PC-9 (cell line): ENCODE measurements around the gene LSMEM2. TPM values are rescaled to one million over a fixed set of nuclear protein-coding genes. Genes with fewer than 3 reads are reported as not detected.

ENCODE experiments used
- BruUV-seq: library from RNA; stranded (reverse); fragments of 400-500 nt; replicated peaks from 2 replicates; lab custom pipeline; 2021; lab: Mats Ljungman, UMichigan
- CTCF ChIA-PET: fragments of 300-600 bp; sonication (Branson Sonifier 250); formaldehyde crosslinking; loops from one replicate; lab custom pipeline; 2022; ENCODE audit warnings: antibody characterized with exemption; lab: Charles Lee
- POLR2A ChIA-PET: fragments of 300-600 bp; sonication (Branson Sonifier 250); formaldehyde crosslinking; loops from one replicate; lab custom pipeline; 2022; ENCODE audit warnings: antibody characterized with exemption; ENCODE audit not compliant: unreplicated experiment; lab: Charles Lee
- DNase-seq, 2 experiments: peaks; one replicate each; pipeline versions ENCODE4 v3.0.0 to v3.0.0-alpha.2; 2015 to 2022; ENCODE audit warnings: mixed read lengths in 1 of 2
- H2AFZ ChIP-seq: fragments of 200-600 bp; sonication (generic); 2 replicates; pipeline ENCODE4 v1.8.1; 2017; ENCODE audit warnings: antibody characterized with exemption
- H3F3A ChIP-seq: fragments of 200-600 bp; sonication (generic); 2 replicates; pipeline ENCODE4 v1.8.1; 2017; ENCODE audit warnings: antibody characterized with exemption, mild to moderate bottlenecking, low read depth; ENCODE audit not compliant: insufficient read depth
- H3K27ac ChIP-seq: fragments of 200-600 bp; sonication (generic); 2 replicates; pipeline ENCODE4 v1.6.1; 2016; ENCODE audit warnings: mixed run types
- H3K27me3 ChIP-seq: fragments of 200-600 bp; sonication (generic); 2 replicates; pipeline ENCODE4 v1.6.1; 2016; ENCODE audit warnings: low read depth, mixed run types; ENCODE audit not compliant: insufficient read depth
- H3K36me3 ChIP-seq: fragments of 200-600 bp; sonication (generic); 2 replicates; pipeline ENCODE4 v1.6.1; 2016; ENCODE audit warnings: low read depth, mixed run types
- H3K4me1 ChIP-seq: fragments of 200-600 bp; sonication (generic); replicated peaks from 2 replicates; pipeline ENCODE4 v1.6.1; 2016; ENCODE audit warnings: mixed run types; ENCODE audit not compliant: insufficient read depth
- H3K4me2 ChIP-seq: fragments of 200-600 bp; sonication (generic); 2 replicates; pipeline ENCODE4 v1.6.1; 2017; ENCODE audit warnings: mixed run types
- H3K4me3 ChIP-seq: fragments of 200-600 bp; sonication (generic); 2 replicates; pipeline ENCODE4 v1.6.1; 2016; ENCODE audit warnings: mixed run types
- H3K79me2 ChIP-seq: fragments of 200-600 bp; sonication (generic); 2 replicates; pipeline ENCODE4 v1.6.1; 2017; ENCODE audit warnings: low read depth, mixed run types
- H3K9me2 ChIP-seq: fragments of 200-600 bp; sonication (generic); 2 replicates; pipeline ENCODE4 v1.8.1; 2017; ENCODE audit warnings: mild to moderate bottlenecking; ENCODE audit not compliant: insufficient read depth
- H3K9me3 ChIP-seq: fragments of 200-600 bp; sonication (generic); 2 replicates; pipeline ENCODE4 v1.8.1; 2016; ENCODE audit warnings: low read depth; ENCODE audit not compliant: insufficient read depth
- H4K20me1 ChIP-seq: fragments of 200-600 bp; sonication (generic); 2 replicates; pipeline ENCODE4 v1.8.1; 2017; ENCODE audit not compliant: insufficient read depth
- EZH2 ChIP-seq: fragments of 200-600 bp; sonication (generic); IDR thresholded peaks from 2 replicates; pipeline ENCODE4 v1.8.0; 2017; ENCODE audit warnings: antibody characterized with exemption, low read depth
- intact Hi-C: fragments of 100-400 bp; cut with micrococcal nuclease; formaldehyde crosslinking; loops from one replicate; pipeline ENCODE4 v1.10.0; 2022; ENCODE audit not compliant: unreplicated experiment
- total RNA-seq: library from RNA; stranded (reverse); gene quantifications from 2 replicates; pipeline ENCODE4 v1.2.3, GENCODE V29; 2021
- TF ChIP-seq, protein P1 (sequence below): fragments of 200-600 bp; sonication (generic); conservative IDR thresholded peaks from 2 replicates; pipeline ENCODE4 v1.6.1; 2017; ENCODE audit warnings: mixed run types, antibody characterized with exemption, mild to moderate bottlenecking, moderate library complexity

Gene LSMEM2
- total RNA-seq, 1 experiment from 2014 or later, result 0.55 TPM

GRCh38 chr3:50287262-50287661 is 8.4 kb downstream of the LSMEM2 start:
- ChIA-PET POLR2A (no interaction called here), CTCF (no interaction called here)
- H2AFZ ChIP-seq, result no peak overlapping the region
- H3K4me2 ChIP-seq, result no peak overlapping the region
- peaks cover 25% of the 10 kb centered on the region for H3K79me2 ChIP-seq
- DNase-seq, result no peak
- H3K9me2 ChIP-seq, result no peaks in the 10 kb centered on the region
- no peaks in the 10 kb centered on the region for H4K20me1 ChIP-seq
- H3K27me3 ChIP-seq, result no peaks in the 10 kb centered on the region
- H3K9me3 ChIP-seq, result no peaks in the 10 kb centered on the region
- H3F3A ChIP-seq, result peaks cover 11% of the 10 kb centered on the region; the same call in 1 of the 2 replicates
- TF ChIP-seq, protein P1, sequence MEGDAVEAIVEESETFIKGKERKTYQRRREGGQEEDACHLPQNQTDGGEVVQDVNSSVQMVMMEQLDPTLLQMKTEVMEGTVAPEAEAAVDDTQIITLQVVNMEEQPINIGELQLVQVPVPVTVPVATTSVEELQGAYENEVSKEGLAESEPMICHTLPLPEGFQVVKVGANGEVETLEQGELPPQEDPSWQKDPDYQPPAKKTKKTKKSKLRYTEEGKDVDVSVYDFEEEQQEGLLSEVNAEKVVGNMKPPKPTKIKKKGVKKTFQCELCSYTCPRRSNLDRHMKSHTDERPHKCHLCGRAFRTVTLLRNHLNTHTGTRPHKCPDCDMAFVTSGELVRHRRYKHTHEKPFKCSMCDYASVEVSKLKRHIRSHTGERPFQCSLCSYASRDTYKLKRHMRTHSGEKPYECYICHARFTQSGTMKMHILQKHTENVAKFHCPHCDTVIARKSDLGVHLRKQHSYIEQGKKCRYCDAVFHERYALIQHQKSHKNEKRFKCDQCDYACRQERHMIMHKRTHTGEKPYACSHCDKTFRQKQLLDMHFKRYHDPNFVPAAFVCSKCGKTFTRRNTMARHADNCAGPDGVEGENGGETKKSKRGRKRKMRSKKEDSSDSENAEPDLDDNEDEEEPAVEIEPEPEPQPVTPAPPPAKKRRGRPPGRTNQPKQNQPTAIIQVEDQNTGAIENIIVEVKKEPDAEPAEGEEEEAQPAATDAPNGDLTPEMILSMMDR, result no peak
- no peak for TF ChIP-seq EZH2
- no TSS peak for BruUV-seq
- H3K4me3 ChIP-seq, result no peak overlapping the region
- intact Hi-C loops, result no loop called here
- H3K36me3 ChIP-seq, result no peaks in the 10 kb centered on the region
- H3K27ac ChIP-seq, result no peak overlapping the region
- 0 out of 2 replicates have a peak, but pooled peaks cover 7% of the 10 kb centered on the region for H3K4me1 ChIP-seq

GRCh38 chr3:50288387-50289007 is 9.6 kb downstream of the LSMEM2 start:
- no peaks in the 10 kb centered on the region for H3K36me3 ChIP-seq
- intact Hi-C loops, result no loop called here
- H3K4me2 ChIP-seq, result no peak overlapping the region
- H4K20me1 ChIP-seq, result no peaks in the 10 kb centered on the region
- H2AFZ ChIP-seq, result no peak overlapping the region
- no peaks in the 10 kb centered on the region for H3K9me2 ChIP-seq
- peaks cover 25% of the 10 kb centered on the region for H3K79me2 ChIP-seq
- no TSS peak for BruUV-seq
- no peaks in the 10 kb centered on the region for H3K27me3 ChIP-seq
- CTCF ChIA-PET, result interaction anchor here (0.6 to 1.0 kb wide), 2 partner anchors 36 to 196 kb away, joined by 3 to 8 read pairs; no protein-coding TSS in a partner anchor
- POLR2A ChIA-PET, result no interaction called here
- no peak for TF ChIP-seq EZH2
- TF ChIP-seq, protein P1, result no peak
- no peaks in the 10 kb centered on the region for H3K9me3 ChIP-seq
- no peak for DNase-seq
- H3F3A ChIP-seq, result peaks cover 11% of the 10 kb centered on the region; the same call in 1 of the 2 replicates
- H3K27ac ChIP-seq, result no peak overlapping the region
- no peak overlapping the region for H3K4me3 ChIP-seq
- H3K4me1 ChIP-seq, result peaks cover 13% of the 10 kb centered on the region

- CTCF ChIA-PET, result interaction anchor here (1.0 kb wide), 1 partner anchor 35 kb away, joined by 3 read pairs; no protein-coding TSS in a partner anchor
- no TSS peak for BruUV-seq
- POLR2A ChIA-PET, result no interaction called here
These were observed 10.2 kb downstream of the LSMEM2 start for GRCh38 chr3:50289130-50289529.

More at GRCh38 chr3:50289130-50289529, 10.2 kb downstream of the LSMEM2 start:
- no peaks in the 10 kb centered on the region for H3K27me3 ChIP-seq
- no peak overlapping the region for H3K4me3 ChIP-seq
- H3K4me2 ChIP-seq, result no peak overlapping the region
- H3K27ac ChIP-seq, result no peak overlapping the region
- peaks cover 25% of the 10 kb centered on the region for H3K79me2 ChIP-seq
- intact Hi-C loops, result no loop called here
- no peaks in the 10 kb centered on the region for H3K36me3 ChIP-seq
- peaks cover 11% of the 10 kb centered on the region; the same call in 1 of the 2 replicates for H3F3A ChIP-seq
- H3K4me1 ChIP-seq, result peaks cover 13% of the 10 kb centered on the region
- H3K9me3 ChIP-seq, result no peaks in the 10 kb centered on the region
- DNase-seq, result no peak
- no peaks in the 10 kb centered on the region for H3K9me2 ChIP-seq
- no peaks in the 10 kb centered on the region for H4K20me1 ChIP-seq
- TF ChIP-seq EZH2, result no peak
- TF ChIP-seq, protein P1, result no peak
- no peak overlapping the region for H2AFZ ChIP-seq
